LNCaP clone FGC (cell line): ENCODE measurements around the gene ADRM1.

ENCODE experiments used
- DNase-seq: peaks from one replicate; pipeline ENCODE4 v3.0.0-alpha.2; 2011; ENCODE audit warnings: low read depth
- H3K4me3 ChIP-seq: 2 replicates; pipeline ENCODE4 v1.5.1; 2011; ENCODE audit warnings: mild to moderate bottlenecking, low read depth, low read length, control low read depth
- TF ChIP-seq, protein P1 (sequence below): IDR thresholded peaks from 2 replicates; pipeline ENCODE4 v1.5.1; 2012; ENCODE audit warnings: mild to moderate bottlenecking; ENCODE audit not compliant: control insufficient read depth, insufficient read depth; ENCODE audit errors: extremely low read depth

The ADRM1 gene

DNA sequence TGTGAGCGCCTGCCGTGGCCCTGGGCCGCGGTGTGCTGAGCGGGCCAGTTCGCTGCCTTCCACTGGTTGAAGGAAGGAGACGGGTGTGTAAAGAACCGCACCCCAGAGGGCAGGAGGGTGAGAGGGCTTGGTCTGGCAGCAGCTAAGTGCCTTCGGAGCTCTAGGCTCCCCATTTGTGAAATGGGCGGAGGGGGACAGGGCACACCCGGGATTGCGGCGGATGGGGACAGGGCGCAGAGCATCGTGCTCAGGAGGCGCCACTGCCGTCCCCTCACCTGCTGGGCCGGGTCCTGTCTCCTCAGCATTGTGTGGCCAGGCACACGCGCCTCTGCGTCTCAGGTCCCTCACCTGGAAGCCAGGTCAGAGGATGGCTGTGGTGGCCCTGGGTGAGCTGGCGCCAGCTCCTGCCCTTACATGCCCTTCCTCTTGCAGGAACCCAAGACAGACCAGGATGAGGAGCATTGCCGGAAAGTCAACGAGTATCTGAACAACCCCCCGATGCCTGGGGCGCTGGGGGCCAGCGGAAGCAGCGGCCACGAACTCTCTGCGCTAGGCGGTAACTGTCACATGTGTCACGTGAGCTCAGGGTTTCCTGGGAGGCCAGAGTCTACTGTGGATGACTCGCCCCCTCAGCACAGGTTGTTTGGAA, 3.1 kb downstream of the ADRM1 start:
- DNase-seq = no peak
- TF ChIP-seq, protein P1, sequence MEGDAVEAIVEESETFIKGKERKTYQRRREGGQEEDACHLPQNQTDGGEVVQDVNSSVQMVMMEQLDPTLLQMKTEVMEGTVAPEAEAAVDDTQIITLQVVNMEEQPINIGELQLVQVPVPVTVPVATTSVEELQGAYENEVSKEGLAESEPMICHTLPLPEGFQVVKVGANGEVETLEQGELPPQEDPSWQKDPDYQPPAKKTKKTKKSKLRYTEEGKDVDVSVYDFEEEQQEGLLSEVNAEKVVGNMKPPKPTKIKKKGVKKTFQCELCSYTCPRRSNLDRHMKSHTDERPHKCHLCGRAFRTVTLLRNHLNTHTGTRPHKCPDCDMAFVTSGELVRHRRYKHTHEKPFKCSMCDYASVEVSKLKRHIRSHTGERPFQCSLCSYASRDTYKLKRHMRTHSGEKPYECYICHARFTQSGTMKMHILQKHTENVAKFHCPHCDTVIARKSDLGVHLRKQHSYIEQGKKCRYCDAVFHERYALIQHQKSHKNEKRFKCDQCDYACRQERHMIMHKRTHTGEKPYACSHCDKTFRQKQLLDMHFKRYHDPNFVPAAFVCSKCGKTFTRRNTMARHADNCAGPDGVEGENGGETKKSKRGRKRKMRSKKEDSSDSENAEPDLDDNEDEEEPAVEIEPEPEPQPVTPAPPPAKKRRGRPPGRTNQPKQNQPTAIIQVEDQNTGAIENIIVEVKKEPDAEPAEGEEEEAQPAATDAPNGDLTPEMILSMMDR = no peak
- H3K4me3 ChIP-seq = no peak overlapping the region

GRCh38 chr20:62306414-62307187, 3.8 kb downstream of the ADRM1 start:
- H3K4me3 ChIP-seq = no peak overlapping the region
- DNase-seq = no peak
- TF ChIP-seq, protein P1 = no peak

DNA sequence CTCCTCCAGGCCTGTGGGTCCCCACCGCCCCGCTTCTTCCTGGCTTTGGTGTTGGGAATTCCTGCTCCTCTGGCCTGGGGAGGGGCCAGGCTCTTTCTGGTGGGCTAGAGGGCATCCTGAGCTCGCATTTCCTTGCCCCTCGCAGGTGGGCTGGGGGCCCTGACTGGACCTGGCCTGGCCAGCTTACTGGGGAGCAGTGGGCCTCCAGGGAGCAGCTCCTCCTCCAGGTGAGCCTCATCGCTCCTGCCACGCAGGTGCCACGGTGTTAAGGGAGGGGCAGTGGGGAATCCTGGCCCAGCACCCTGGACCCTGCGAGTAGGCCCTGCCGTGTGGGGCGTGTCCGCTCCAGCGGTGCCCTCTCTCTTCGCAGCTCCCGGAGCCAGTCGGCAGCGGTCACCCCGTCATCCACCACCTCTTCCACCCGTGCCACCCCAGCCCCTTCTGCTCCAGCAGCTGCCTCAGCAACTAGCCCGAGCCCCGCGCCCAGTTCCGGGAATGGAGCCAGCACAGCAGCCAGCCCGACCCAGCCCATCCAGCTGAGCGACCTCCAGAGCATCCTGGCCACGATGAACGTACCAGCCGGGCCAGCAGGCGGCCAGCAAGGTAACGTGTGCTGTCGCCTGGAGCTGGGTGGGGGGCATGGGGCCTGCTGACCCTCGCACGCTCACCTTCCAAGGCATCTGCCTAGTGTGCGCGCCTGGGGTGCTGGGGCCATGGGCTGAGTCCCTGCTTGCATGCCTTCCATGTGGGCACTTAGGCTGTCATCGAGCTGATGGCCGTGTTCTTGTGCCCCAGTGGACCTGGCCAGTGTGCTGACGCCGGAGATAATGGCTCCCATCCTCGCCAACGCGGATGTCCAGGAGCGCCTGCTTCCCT, 4.7 kb downstream of the ADRM1 start:
- H3K4me3 ChIP-seq = no peak overlapping the region

DNA sequence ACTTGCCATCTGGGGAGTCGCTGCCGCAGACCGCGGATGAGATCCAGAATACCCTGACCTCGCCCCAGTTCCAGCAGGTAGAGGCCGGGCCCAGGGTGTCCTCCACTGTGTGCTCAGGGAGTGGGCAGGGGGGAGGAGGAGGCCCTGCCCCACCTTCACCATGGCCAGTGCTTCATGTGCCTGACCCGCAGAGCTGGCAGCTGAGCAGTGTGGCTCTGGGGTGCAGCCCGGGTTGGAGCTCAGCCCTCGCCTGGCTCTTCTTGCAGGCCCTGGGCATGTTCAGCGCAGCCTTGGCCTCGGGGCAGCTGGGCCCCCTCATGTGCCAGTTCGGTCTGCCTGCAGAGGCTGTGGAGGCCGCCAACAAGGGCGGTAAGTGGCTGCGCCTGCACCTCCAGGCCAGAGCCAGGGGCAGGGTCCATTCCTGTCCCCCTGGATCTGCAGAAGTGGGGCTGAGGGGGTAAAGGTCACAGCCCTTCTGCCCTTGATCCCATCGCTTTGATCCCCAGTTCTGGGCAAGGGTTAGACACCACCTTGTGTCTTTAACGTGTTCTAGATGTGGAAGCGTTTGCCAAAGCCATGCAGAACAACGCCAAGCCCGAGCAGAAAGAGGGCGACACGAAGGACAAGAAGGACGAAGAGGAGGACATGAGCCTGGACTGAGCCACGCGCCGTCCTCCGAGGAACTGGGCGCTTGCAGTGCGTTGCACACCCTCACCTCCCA, 5.5 kb downstream of the ADRM1 start:
- no peak for DNase-seq

More for the DNA sequence above, 4.7 kb downstream of the ADRM1 start:
- TF ChIP-seq, protein P1 = no peak
- no peak for DNase-seq

GRCh38 chr20:62309198-62309944, 6.6 kb downstream of the ADRM1 start:
- no peak overlapping the region for H3K4me3 ChIP-seq
- DNase-seq = no peak
- TF ChIP-seq, protein P1 = no peak

More for the DNA sequence above, 5.5 kb downstream of the ADRM1 start:
- no peak overlapping the region for H3K4me3 ChIP-seq
- TF ChIP-seq, protein P1 = no peak
